SK-N-SH (cell line): ENCODE measurements around the gene MIEN1. TPM values are rescaled to one million over a fixed set of nuclear protein-coding genes. Genes with fewer than 3 reads are reported as not detected.
"Not testable (repeated sequence)": the region's sequence is repeated elsewhere in the genome, so short reads cannot be mapped to it uniquely, and the experiment has no call there.

Experiments
- CTCF ChIA-PET: fragments of 300-600, 350-600 bp; formaldehyde crosslinking; extraction: SDS; loops from one replicate; lab custom pipeline; 2021; lab: Yijun Ruan, JAX
- POLR2A ChIA-PET: fragments of 350-600 bp; sonication (Branson Sonifier 250); formaldehyde crosslinking; extraction: SDS; loops from one replicate; lab custom pipeline; 2020; ENCODE audit warnings: antibody characterized with exemption, inconsistent platforms; lab: Yijun Ruan, JAX
- DNase-seq: peaks from one replicate; pipeline ENCODE4 v3.0.0; 2012
- H2AFZ ChIP-seq: fragments of 200-600 bp; sonication (generic); 2 replicates; pipeline ENCODE4 v1.8.1; 2016; ENCODE audit warnings: antibody characterized with exemption, mild to moderate bottlenecking, low read depth
- H3F3A ChIP-seq: fragments of 200-600 bp; sonication (generic); replicated peaks from 2 replicates; pipeline ENCODE3; 2016; ENCODE audit warnings: antibody characterized with exemption, mild to moderate bottlenecking; ENCODE audit not compliant: insufficient read depth
- H3K27ac ChIP-seq, 2 experiments: fragments of 200-500 bp in 1 of 2; fragments of 200-600 bp in 1 of 2; sonication (Bioruptor generic) in 1 of 2; sonication (generic), shearing (Covaris generic) in 1 of 2; 2 replicates each; pipeline versions ENCODE4 v1.5.1 to v1.6.1; 2014 to 2016; ENCODE audit warnings: low read depth in 2 of 2, inconsistent platforms in 1 of 2, low read length in 1 of 2, mild to moderate bottlenecking in 1 of 2, mixed read lengths in 1 of 2
- H3K27me3 ChIP-seq: fragments of 200-600 bp; sonication (generic), shearing (Covaris generic); 2 replicates; pipeline ENCODE4 v1.6.1; 2016; ENCODE audit warnings: mixed run types; ENCODE audit not compliant: insufficient read depth
- H3K36me3 ChIP-seq, 2 experiments: fragments of 200-500 bp in 1 of 2; fragments of 200-600 bp in 1 of 2; sonication (Bioruptor generic) in 1 of 2; sonication (generic) in 1 of 2; replicated peaks in 1 of 2; 2 replicates each; pipeline versions ENCODE3 to v1.5.1; 2014 to 2016; ENCODE audit warnings: low read length in 1 of 2, mild to moderate bottlenecking in 1 of 2; ENCODE audit not compliant: insufficient read depth in 2 of 2, control insufficient read depth in 1 of 2
- H3K4me1 ChIP-seq, 2 experiments: fragments of 200-500 bp in 1 of 2; fragments of 200-600 bp in 1 of 2; sonication (Bioruptor generic) in 1 of 2; sonication (generic), shearing (Covaris generic) in 1 of 2; 2 replicates each; pipeline versions ENCODE4 v1.5.1 to v1.6.1; 2014 to 2016; ENCODE audit warnings: low read depth in 1 of 2, low read length in 1 of 2, mixed run types in 1 of 2; ENCODE audit not compliant: insufficient read depth in 2 of 2, control insufficient read depth in 1 of 2
- H3K4me2 ChIP-seq: fragments of 200-600 bp; sonication (generic), shearing (Covaris generic); 2 replicates; pipeline ENCODE4 v1.6.1; 2017; ENCODE audit warnings: mixed run types
- H3K4me3 ChIP-seq, 2 experiments: fragments of 200-500 bp in 1 of 2; fragments of 200-600 bp in 1 of 2; sonication (Bioruptor generic) in 1 of 2; sonication (generic), shearing (Covaris generic) in 1 of 2; 2 replicates each; pipeline versions ENCODE4 v1.5.1 to v1.8.1; 2014 to 2016; ENCODE audit warnings: low read depth in 2 of 2, inconsistent platforms in 1 of 2, low read length in 1 of 2, mild to moderate bottlenecking in 1 of 2, mixed read lengths in 1 of 2, moderate library complexity in 1 of 2
- H3K79me2 ChIP-seq: fragments of 200-600 bp; sonication (generic); 2 replicates; pipeline ENCODE4 v1.8.1; 2017; ENCODE audit warnings: mild to moderate bottlenecking; ENCODE audit not compliant: insufficient read depth
- H3K9ac ChIP-seq: fragments of 200-600 bp; sonication (generic); 2 replicates; pipeline ENCODE4 v1.6.1; 2017; ENCODE audit warnings: mixed run types
- H3K9me2 ChIP-seq: fragments of 200-600 bp; sonication (generic); 2 replicates; pipeline ENCODE4 v1.6.1; 2017; ENCODE audit warnings: mixed run types
- H3K9me3 ChIP-seq: fragments of 200-600 bp; sonication (generic); 2 replicates; pipeline ENCODE4 v1.6.1; 2017; ENCODE audit warnings: mixed run types, mild to moderate bottlenecking, moderate library complexity
- H4K20me1 ChIP-seq: fragments of 200-600 bp; sonication (generic); 2 replicates; pipeline ENCODE4 v1.6.1; 2017; ENCODE audit warnings: mild to moderate bottlenecking, mixed run types; ENCODE audit not compliant: insufficient read depth
- ELF1 ChIP-seq: IDR thresholded peaks from 2 replicates; pipeline ENCODE4 v1.4.0; 2012
- FOSL2 ChIP-seq: IDR thresholded peaks from 2 replicates; pipeline ENCODE4 v1.4.0; 2012; ENCODE audit warnings: low read depth, mild to moderate bottlenecking, moderate library complexity, borderline replicate concordance
- FOXM1 ChIP-seq: IDR thresholded peaks from 2 replicates; pipeline ENCODE4 v1.4.0; 2012; ENCODE audit warnings: low read depth, mild to moderate bottlenecking
- JUND ChIP-seq: IDR thresholded peaks from 2 replicates; pipeline ENCODE4 v1.4.0; 2012
- POLR2AphosphoS5 ChIP-seq: IDR thresholded peaks from 2 replicates; pipeline ENCODE4 v1.6.1; 2012; ENCODE audit warnings: low read depth, low read length
- RAD21 ChIP-seq: IDR thresholded peaks from 2 replicates; pipeline ENCODE4 v1.6.1; 2012; ENCODE audit warnings: mild to moderate bottlenecking, low read length
- RFX5 ChIP-seq: IDR thresholded peaks from 2 replicates; pipeline ENCODE4 v1.6.1; 2012; ENCODE audit warnings: mild to moderate bottlenecking, improper control_type of control experiment, low read length
- RXRA ChIP-seq: IDR thresholded peaks from 2 replicates; pipeline ENCODE4 v1.4.0; 2012; ENCODE audit warnings: low read depth, mild to moderate bottlenecking, borderline replicate concordance
- TAF1 ChIP-seq: IDR thresholded peaks from 2 replicates; pipeline ENCODE4 v1.6.1; 2012; ENCODE audit warnings: low read depth, mild to moderate bottlenecking, low read length, moderate library complexity, borderline replicate concordance
- YY1 ChIP-seq: IDR thresholded peaks from 2 replicates; pipeline ENCODE4 v1.4.0; 2012; ENCODE audit warnings: low read depth, mild to moderate bottlenecking
- WGBS: methylation state at CpG from one replicate; pipeline ENCODE4 v1.1.6; 2017; ENCODE audit warnings: low lambda C conversion rate; 5-methylcytosine and 5-hydroxymethylcytosine counted together
- polyA plus RNA-seq, 3 experiments: library from polyadenylated mRNA; depleted of rRNA; stranded (reverse); fragments of >200 nt; gene quantifications; 2 replicates each; pipeline ENCODE4 v1.2.3, GENCODE V29; 2012
- TF ChIP-seq, protein P1 (sequence below): fragments of 150-350 bp; IDR thresholded peaks from 2 replicates; pipeline ENCODE4 v1.6.1; 2016; ENCODE audit warnings: mild to moderate bottlenecking, low read depth, low read length
- TF ChIP-seq, protein P2 (sequence below): IDR thresholded peaks from 2 replicates; pipeline ENCODE4 v1.4.0; 2012; ENCODE audit warnings: low read depth, borderline replicate concordance

MIEN1 gene
- polyA plus RNA-seq, 1 of the 3 experiments (the other 2 are of a cell fraction) = 100 TPM

DNA sequence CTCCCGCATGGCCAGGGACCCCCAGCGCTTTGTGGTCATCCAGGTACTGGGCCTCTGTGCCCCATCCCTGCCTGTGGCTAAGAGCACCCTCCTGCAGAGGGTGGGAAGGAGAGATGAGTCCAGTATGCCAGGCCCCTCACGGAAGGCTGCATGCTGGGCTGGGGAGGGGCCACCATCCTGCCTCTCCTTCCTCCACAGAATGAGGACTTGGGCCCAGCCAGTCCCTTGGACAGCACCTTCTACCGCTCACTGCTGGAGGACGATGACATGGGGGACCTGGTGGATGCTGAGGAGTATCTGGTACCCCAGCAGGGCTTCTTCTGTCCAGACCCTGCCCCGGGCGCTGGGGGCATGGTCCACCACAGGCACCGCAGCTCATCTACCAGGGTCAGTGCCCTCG, 3.7 kb downstream of the MIEN1 start:
- 100% methylated on average over 1 of the region's 9 CpGs for WGBS
- no peaks in the 10 kb centered on the region for H3K9me2 ChIP-seq
- DNase-seq = no peak
- H3K79me2 ChIP-seq = no peaks in the 10 kb centered on the region; the same call in 1 of the 2 replicates
- no peak overlapping the region for H3K9ac ChIP-seq
- CTCF ChIA-PET = no interaction called here
- no peak overlapping the region for H2AFZ ChIP-seq
- TF ChIP-seq JUND = no peak
- TF ChIP-seq YY1 = no peak
- no peak for TF ChIP-seq FOSL2
- TF ChIP-seq, protein P1, sequence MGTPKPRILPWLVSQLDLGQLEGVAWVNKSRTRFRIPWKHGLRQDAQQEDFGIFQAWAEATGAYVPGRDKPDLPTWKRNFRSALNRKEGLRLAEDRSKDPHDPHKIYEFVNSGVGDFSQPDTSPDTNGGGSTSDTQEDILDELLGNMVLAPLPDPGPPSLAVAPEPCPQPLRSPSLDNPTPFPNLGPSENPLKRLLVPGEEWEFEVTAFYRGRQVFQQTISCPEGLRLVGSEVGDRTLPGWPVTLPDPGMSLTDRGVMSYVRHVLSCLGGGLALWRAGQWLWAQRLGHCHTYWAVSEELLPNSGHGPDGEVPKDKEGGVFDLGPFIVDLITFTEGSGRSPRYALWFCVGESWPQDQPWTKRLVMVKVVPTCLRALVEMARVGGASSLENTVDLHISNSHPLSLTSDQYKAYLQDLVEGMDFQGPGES = no peak
- TF ChIP-seq TAF1 = no peak
- TF ChIP-seq POLR2AphosphoS5 = no peak
- no peak for TF ChIP-seq RXRA
- no peak for TF ChIP-seq RFX5
- TF ChIP-seq ELF1 = no peak
- TF ChIP-seq, protein P2, sequence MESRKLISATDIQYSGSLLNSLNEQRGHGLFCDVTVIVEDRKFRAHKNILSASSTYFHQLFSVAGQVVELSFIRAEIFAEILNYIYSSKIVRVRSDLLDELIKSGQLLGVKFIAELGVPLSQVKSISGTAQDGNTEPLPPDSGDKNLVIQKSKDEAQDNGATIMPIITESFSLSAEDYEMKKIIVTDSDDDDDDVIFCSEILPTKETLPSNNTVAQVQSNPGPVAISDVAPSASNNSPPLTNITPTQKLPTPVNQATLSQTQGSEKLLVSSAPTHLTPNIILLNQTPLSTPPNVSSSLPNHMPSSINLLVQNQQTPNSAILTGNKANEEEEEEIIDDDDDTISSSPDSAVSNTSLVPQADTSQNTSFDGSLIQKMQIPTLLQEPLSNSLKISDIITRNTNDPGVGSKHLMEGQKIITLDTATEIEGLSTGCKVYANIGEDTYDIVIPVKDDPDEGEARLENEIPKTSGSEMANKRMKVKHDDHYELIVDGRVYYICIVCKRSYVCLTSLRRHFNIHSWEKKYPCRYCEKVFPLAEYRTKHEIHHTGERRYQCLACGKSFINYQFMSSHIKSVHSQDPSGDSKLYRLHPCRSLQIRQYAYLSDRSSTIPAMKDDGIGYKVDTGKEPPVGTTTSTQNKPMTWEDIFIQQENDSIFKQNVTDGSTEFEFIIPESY = no peak
- no peak for TF ChIP-seq FOXM1
- no peak for TF ChIP-seq RAD21
- no peak overlapping the region for H3K4me3 ChIP-seq
- H3K4me2 ChIP-seq = no peak overlapping the region
- no peaks in the 10 kb centered on the region for H3K9me3 ChIP-seq
- no peak overlapping the region for H3K27ac ChIP-seq
- H3K4me1 ChIP-seq = peaks cover 0 to 8% of the 10 kb centered on the region in 2 experiments; a peak in 1 of 4 replicates
- no peaks in the 10 kb centered on the region for H3F3A ChIP-seq
- peaks cover 0 to 4% of the 10 kb centered on the region in 2 experiments for H3K36me3 ChIP-seq
- H4K20me1 ChIP-seq = no peaks in the 10 kb centered on the region
- no peaks in the 10 kb centered on the region for H3K27me3 ChIP-seq
- POLR2A ChIA-PET = no interaction called here

DNA sequence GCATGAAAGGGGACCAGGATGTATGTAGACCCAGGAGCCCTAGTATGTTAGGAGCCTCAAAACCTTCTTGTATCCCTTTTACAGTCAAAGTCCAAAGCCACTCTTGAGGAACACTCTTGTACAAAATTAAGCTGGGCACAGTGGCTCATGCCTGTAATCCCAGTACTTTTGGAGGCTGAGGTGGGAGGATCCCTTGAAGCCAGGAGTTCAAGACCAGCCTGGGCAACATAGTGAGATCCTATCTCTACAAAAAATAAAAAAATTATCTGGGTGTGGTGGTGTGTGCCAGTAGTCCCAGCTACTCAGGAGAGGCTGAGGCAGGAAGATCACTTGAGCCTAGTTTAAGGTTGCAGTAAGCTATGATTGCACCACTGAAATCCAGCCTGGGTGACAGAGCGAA, 4.4 kb downstream of the MIEN1 start:
- CTCF ChIA-PET = interaction anchor here (0.7 to 2.0 kb wide), 3 partner anchors 38 to 92 kb away, joined by 3 to 6 read pairs (median 4); partner anchors contain the start of gene PGAP3
- H3K4me1 ChIP-seq, DNase-seq, H3K9me3 ChIP-seq, H3K27me3 ChIP-seq, H3K36me3 ChIP-seq, H3K27ac ChIP-seq, H3K4me3 ChIP-seq, H2AFZ ChIP-seq, H3F3A ChIP-seq, H3K9me2 ChIP-seq, H3K79me2 ChIP-seq, H3K9ac ChIP-seq, H4K20me1 ChIP-seq, POLR2A ChIA-PET, H3K4me2 ChIP-seq: not testable (repeated sequence)
- WGBS = 100% methylated on average over 1 of the region's 1 CpG
